Stimulated activated naive B cell treated with anti-CD40 and anti-IgM and Interleukin-4, amounts not matched to agents 10 μg/mL and 1 μg/mL and 100 μg/mL, for 72 hours (primary cell): ENCODE measurements around the gene ZNF296.

Experiments
- ATAC-seq, 2 donors: fragments of 150-1000 bp; cut with Tn5 transposase; replicated peaks; 2 replicates each; pipeline ENCODE4 v1.10.0; 2021; ENCODE audit warnings: moderate library complexity in 1 of 2
- DNase-seq: peaks from one replicate; pipeline ENCODE4 v3.0.0; 2021
- H3K27ac Mint-ChIP-seq: one replicate; pipeline ENCODE4 v1.8.0; 2022; ENCODE audit warnings: mild to moderate bottlenecking, mixed read lengths
- H3K27me3 Mint-ChIP-seq, 2 donors: one replicate each; pipeline ENCODE4 v1.8.0; 2022; ENCODE audit warnings: mixed read lengths in 2 of 2
- H3K36me3 Mint-ChIP-seq, 2 donors: one replicate each; pipeline ENCODE4 v1.8.0; 2022; ENCODE audit warnings: mixed read lengths in 2 of 2, mild to moderate bottlenecking in 1 of 2
- H3K4me1 Mint-ChIP-seq, 2 donors: one replicate each; pipeline ENCODE4 v1.8.0; 2022; ENCODE audit warnings: mixed read lengths in 2 of 2, mild to moderate bottlenecking in 1 of 2
- H3K4me3 Mint-ChIP-seq, 2 donors: one replicate each; pipeline ENCODE4 v1.8.0; 2022; ENCODE audit warnings: mild to moderate bottlenecking in 2 of 2, mixed read lengths in 2 of 2, moderate library complexity in 1 of 2
- H3K9me3 Mint-ChIP-seq, 2 donors: one replicate each; pipeline ENCODE4 v1.8.0; 2022; ENCODE audit warnings: mixed read lengths in 2 of 2, mild to moderate bottlenecking in 1 of 2

Gene ZNF296

DNA sequence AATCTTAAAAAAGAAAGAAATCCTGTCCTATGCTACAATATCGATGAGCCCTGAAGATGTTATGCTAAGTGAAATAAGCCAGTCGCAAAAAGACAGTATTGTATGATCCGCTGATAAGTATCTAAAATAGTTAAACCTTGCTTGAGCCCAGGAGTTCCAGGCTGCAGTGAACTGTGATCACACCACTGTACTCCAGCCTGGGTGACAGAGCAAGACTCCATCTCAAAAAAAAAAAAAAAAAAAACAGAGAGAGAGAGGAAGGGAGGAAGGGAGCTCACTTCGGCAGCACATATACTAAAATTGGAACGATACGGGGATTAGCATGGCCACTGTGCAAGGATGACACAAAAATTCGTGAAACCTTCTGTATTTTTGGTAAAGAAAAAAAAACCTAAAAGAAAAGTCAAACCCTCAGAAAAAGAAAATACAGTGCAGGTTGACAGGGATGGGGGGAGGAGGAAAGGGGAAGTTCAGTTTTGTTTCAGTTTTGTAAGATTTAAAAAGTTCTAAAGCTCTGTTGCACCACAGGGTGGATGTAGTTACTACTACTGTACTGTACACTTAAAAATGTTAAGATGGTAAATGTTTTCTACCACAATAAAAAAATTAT lies 29.0 kb downstream of the ZNF296 start:
- Mint-ChIP-seq H3K27me3 (no peaks in the 10 kb centered on the region), H3K4me1 (peaks cover 52 to 75% of the 10 kb centered on the region in 2 donors), H3K27ac (peak overlapping the region; percentile 93), H3K36me3 (peaks cover 39 to 51% of the 10 kb centered on the region in 2 donors), H3K4me3 (peak overlapping the region; percentile 81 to 83), H3K9me3 (no peaks in the 10 kb centered on the region)
- DNase-seq (no peak), ATAC-seq (peak; percentile 88 to 90)

- peaks cover 51 to 75% of the 10 kb centered on the region in 2 donors for H3K4me1 Mint-ChIP-seq
- H3K36me3 Mint-ChIP-seq = peaks cover 42 to 55% of the 10 kb centered on the region in 2 donors
- no peaks in the 10 kb centered on the region for H3K9me3 Mint-ChIP-seq
- H3K27ac Mint-ChIP-seq = peak overlapping the region; percentile 92
- H3K27me3 Mint-ChIP-seq = no peaks in the 10 kb centered on the region
- DNase-seq = no peak
- ATAC-seq = no peak
- H3K4me3 Mint-ChIP-seq = peak overlapping the region; percentile 81 to 83
Observed at GRCh38 chr19:45046355-45046754, 29.9 kb downstream of the ZNF296 start.

DNA sequence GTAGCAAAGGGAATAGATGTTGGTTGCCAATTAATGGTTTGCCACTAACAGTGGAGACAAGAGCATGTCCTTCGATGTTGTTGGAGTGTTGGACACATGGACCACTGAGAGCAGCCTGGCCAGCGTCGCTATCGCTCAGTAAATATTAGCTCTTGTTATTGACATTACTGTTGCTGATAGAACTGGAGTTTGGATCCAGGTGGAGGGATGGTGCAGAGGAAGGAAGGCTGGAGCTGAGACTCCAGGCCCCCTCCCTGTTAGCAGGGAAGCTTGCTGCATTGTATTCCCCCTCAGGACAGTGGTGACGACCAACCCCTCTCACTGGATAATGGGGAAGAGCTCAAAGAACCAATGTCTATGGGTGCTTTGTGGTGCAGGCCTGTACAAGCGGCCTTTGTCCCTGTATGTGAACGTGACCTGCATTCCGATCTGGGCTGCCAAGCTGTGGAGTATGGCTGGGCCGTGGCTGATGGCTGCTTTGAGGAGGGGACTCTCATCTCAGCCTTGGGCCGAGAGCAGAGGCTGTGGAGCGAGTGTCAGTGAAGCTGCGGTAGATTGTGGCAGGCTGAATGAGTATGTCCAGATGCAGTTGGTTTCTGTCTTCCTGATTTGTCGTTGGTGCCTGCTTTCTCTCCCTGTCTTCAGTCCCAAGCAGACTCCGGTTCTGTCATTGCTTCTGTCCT lies 30.5 kb downstream of the ZNF296 start:
- peak overlapping the region in 1 of 2 donors; percentile 39 for H3K4me3 Mint-ChIP-seq
- ATAC-seq = no peak
- H3K36me3 Mint-ChIP-seq = peaks cover 42 to 54% of the 10 kb centered on the region in 2 donors
- no peaks in the 10 kb centered on the region for H3K27me3 Mint-ChIP-seq
- no peak for DNase-seq
- H3K4me1 Mint-ChIP-seq = peaks cover 52 to 75% of the 10 kb centered on the region in 2 donors
- H3K9me3 Mint-ChIP-seq = no peaks in the 10 kb centered on the region
- H3K27ac Mint-ChIP-seq = peak overlapping the region; percentile 92

DNA sequence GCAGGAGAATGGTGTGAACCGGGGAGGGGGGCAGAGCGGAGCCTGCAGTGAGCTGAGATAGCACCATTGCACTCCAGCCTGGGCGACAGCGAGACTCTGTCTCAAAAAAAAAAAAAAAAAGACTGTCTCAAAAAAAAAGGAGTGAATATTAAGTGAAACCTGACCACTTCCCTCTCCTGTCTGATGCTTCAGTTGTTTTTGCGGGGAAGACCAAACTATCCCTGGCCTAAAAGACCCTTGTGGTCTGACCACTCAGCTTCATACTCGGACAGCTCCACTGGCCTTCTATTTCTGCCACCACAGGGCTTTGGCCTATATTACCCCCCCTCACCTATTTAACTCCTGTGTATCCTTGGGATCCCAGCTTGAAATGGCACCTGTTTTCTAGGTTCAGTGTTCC lies 35.2 kb downstream of the ZNF296 start:
- no peaks in the 10 kb centered on the region for H3K9me3 Mint-ChIP-seq
- ATAC-seq = no peak
- H3K4me3 Mint-ChIP-seq = peak overlapping the region; percentile 91 to 92
- H3K27ac Mint-ChIP-seq = peak overlapping the region; percentile 93
- H3K4me1 Mint-ChIP-seq = peaks cover 35 to 57% of the 10 kb centered on the region in 2 donors
- DNase-seq = no peak
- peaks cover 45 to 61% of the 10 kb centered on the region in 2 donors for H3K36me3 Mint-ChIP-seq
- no peaks in the 10 kb centered on the region for H3K27me3 Mint-ChIP-seq

- H3K9me3 Mint-ChIP-seq = peaks cover 0 to 2% of the 10 kb centered on the region in 2 donors
- H3K27ac Mint-ChIP-seq = peak overlapping the region; percentile 93
- ATAC-seq (no peak), DNase-seq (no peak)
- H3K4me1 Mint-ChIP-seq = peaks cover 28 to 48% of the 10 kb centered on the region in 2 donors
- H3K4me3 Mint-ChIP-seq = peak overlapping the region; percentile 91 to 92
- H3K36me3 Mint-ChIP-seq = peaks cover 42 to 58% of the 10 kb centered on the region in 2 donors
- no peaks in the 10 kb centered on the region for H3K27me3 Mint-ChIP-seq
Observed at GRCh38 chr19:45040059-45040771, 36.1 kb downstream of the ZNF296 start.

DNA sequence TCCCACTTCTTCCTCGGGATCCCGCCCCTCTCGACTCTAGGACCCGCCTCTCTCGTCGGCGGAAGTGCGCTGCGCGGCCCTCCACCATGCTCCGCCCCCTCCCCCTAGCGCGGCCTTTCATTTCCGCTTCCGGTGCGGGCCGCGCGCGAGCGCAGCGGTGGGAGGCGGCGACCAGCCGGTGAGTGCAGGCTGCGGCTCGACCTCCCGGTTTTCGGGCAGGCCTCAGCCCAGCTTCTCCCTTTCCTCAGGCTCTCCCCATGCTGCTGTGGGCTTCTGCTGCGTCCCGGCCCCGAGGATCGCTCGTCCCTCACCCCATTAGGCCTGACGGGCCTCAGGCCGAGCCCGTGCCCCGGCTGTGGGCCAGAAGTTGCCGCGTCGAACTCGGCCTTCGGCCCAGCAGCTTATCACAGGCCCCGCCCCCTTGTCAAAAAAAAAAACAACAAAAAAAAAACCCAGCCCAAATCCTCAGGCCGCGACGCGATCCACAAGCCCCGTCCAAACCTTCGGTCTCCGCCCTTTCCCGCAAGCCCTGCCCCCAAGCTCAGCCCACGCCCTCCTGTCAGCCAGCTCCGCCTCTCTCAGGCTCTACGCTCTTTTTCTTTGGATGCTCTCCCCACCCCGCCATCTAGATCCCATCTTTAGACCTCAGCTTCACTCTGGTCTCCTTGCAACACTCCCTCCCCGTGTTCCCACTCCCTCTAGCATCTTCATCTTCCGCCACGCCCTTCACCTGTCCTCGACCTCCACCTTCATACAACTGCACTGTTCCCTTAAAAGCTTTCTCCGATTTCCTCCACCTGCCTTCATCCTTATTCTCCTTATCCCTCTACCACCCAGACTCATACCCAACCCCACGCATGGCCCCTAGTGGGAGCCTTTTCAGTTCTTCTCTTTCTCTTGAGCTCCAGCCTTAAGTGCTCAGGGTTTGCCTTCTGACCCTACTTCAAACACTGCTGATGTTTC lies 37.1 kb downstream of the ZNF296 start, which contains the start of gene CLASRP:
Gene CLASRP, plus strand, starts transcription at position 115 of the 963 bp plus-strand sequence. CDS start 1,168 bp downstream, outside the sequence.
- Mint-ChIP-seq H3K27ac (peak within 1 kb of the TSS; percentile 96), H3K4me1 (peaks cover 25 to 43% of the 10 kb centered on the region in 2 donors), H3K9me3 (peaks cover 0 to 2% of the 10 kb centered on the region in 2 donors), H3K36me3 (peaks cover 48 to 63% of the 10 kb centered on the region in 2 donors), H3K27me3 (no peaks in the 10 kb centered on the region), H3K4me3 (peak within 1 kb of the TSS; percentile 91 to 92)
- ATAC-seq = peak; percentile 95 to 97
- peak; percentile 83 for DNase-seq

DNA sequence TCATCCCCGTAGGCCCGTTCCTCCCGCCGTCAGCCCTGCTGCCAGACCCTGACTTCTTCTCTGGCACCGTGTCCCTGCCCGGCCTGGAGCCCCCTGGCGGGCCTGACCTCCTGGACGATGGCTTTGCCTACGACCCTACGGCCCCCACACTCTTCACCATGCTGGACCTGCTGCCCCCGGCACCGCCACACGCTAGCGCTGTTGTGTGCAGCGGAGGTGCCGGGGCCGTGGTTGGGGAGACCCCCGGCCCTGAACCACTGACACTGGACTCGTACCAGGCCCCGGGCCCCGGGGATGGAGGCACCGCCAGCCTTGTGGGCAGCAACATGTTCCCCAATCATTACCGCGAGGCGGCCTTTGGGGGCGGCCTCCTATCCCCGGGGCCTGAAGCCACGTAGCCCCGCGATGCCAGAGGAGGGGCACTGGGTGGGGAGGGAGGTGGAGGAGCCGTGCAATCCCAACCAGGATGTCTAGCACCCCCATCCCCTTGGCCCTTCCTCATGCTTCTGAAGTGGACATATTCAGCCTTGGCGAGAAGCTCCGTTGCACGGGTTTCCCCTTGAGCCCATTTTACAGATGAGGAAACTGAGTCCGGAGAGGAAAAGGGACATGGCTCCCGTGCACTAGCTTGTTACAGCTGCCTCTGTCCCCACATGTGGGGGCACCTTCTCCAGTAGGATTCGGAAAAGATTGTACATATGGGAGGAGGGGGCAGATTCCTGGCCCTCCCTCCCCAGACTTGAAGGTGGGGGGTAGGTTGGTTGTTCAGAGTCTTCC lies 38.7 kb downstream of the ZNF296 start:
- DNase-seq = no peak
- Mint-ChIP-seq H3K27me3 (no peaks in the 10 kb centered on the region), H3K36me3 (peaks cover 53 to 67% of the 10 kb centered on the region in 2 donors), H3K4me1 (peaks cover 28 to 41% of the 10 kb centered on the region in 2 donors), H3K27ac (peak overlapping the region; percentile 56), H3K9me3 (peaks cover 0 to 2% of the 10 kb centered on the region in 2 donors), H3K4me3 (peak overlapping the region; percentile 22 to 32)
- no peak for ATAC-seq

DNA sequence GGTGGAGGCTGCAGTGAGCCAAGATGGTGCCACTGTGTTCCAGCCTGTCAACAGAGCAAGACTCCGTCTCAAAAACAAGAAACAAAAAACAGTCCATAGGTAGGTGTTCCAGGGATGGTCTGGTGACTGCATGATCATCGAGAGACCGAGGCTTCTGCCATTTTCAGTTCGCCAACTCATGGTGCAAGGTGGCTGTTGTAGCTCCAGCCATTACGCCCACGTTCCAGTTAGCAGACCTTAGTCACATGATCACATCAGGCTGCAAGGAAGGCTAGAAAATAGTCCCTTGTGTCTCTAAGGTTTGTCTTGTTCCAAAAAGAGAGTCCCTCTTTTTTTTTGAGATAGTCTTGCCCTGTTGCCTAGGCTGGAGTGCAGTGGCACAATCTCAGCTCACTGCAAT lies 40.5 kb downstream of the ZNF296 start:
- H3K27ac Mint-ChIP-seq = no peak overlapping the region
- no peak for DNase-seq
- peaks cover 17 to 23% of the 10 kb centered on the region in 2 donors for H3K4me1 Mint-ChIP-seq
- H3K4me3 Mint-ChIP-seq = no peak overlapping the region
- peaks cover 0 to 2% of the 10 kb centered on the region in 2 donors for H3K9me3 Mint-ChIP-seq
- no peak for ATAC-seq
- no peaks in the 10 kb centered on the region for H3K27me3 Mint-ChIP-seq
- peaks cover 56 to 68% of the 10 kb centered on the region in 2 donors for H3K36me3 Mint-ChIP-seq

- Mint-ChIP-seq H3K36me3 (peaks cover 56 to 63% of the 10 kb centered on the region in 2 donors), H3K27ac (no peak overlapping the region), H3K9me3 (peaks cover 0 to 2% of the 10 kb centered on the region in 2 donors), H3K4me3 (no peak overlapping the region), H3K27me3 (no peaks in the 10 kb centered on the region), H3K4me1 (peaks cover 0 to 2% of the 10 kb centered on the region in 2 donors)
- DNase-seq = no peak
- ATAC-seq = no peak
Observed at GRCh38 chr19:45032421-45032820, 43.9 kb downstream of the ZNF296 start.

- no peaks in the 10 kb centered on the region for H3K27me3 Mint-ChIP-seq
- H3K4me1 Mint-ChIP-seq = peaks cover 0 to 2% of the 10 kb centered on the region in 2 donors
- H3K27ac Mint-ChIP-seq = no peak overlapping the region
- H3K4me3 Mint-ChIP-seq = no peak overlapping the region
- ATAC-seq (no peak), DNase-seq (no peak)
- H3K36me3 Mint-ChIP-seq = peaks cover 62 to 69% of the 10 kb centered on the region in 2 donors
- peaks cover 0 to 2% of the 10 kb centered on the region in 2 donors for H3K9me3 Mint-ChIP-seq
Observed at GRCh38 chr19:45030825-45031224, 45.5 kb downstream of the ZNF296 start.

GRCh38 chr19:45027371-45027770 lies 48.9 kb downstream of the ZNF296 start:
- H3K4me3 Mint-ChIP-seq = no peak overlapping the region
- H3K27me3 Mint-ChIP-seq = no peaks in the 10 kb centered on the region
- H3K27ac Mint-ChIP-seq = peak overlapping the region; percentile 71
- peaks cover 0 to 1% of the 10 kb centered on the region in 2 donors for H3K4me1 Mint-ChIP-seq
- H3K9me3 Mint-ChIP-seq = no peaks in the 10 kb centered on the region
- DNase-seq (no peak), ATAC-seq (no peak)
- peaks cover 53 to 55% of the 10 kb centered on the region in 2 donors for H3K36me3 Mint-ChIP-seq

- H3K4me1 Mint-ChIP-seq = peaks cover 0 to 1% of the 10 kb centered on the region in 2 donors
- no peak overlapping the region for H3K27ac Mint-ChIP-seq
- no peaks in the 10 kb centered on the region for H3K9me3 Mint-ChIP-seq
- DNase-seq (no peak), ATAC-seq (no peak)
- peaks cover 49 to 50% of the 10 kb centered on the region in 2 donors for H3K36me3 Mint-ChIP-seq
- no peak overlapping the region for H3K4me3 Mint-ChIP-seq
- no peaks in the 10 kb centered on the region for H3K27me3 Mint-ChIP-seq
Observed at GRCh38 chr19:45025264-45025663, 51.0 kb downstream of the ZNF296 start.

DNA sequence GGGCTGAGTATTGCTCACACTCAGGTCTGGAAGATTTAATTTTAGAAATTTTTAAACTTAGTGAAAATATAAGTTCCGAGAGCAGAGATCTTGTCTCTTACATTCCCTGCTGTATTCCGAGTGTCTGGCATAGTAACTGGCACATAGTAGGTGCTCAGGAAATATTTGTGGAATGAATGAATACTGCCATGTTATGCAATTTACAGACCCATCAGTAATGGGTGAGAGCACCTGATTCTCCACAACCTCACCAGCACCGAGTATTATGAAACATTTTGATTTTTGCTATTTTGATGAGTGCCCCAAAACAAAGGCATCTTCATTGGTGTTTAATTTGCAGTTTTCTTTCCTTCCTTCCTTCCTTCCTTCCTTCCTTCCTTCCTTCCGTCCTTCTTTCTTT lies 53.2 kb downstream of the ZNF296 start:
- no peak for ATAC-seq
- no peak overlapping the region for H3K27ac Mint-ChIP-seq
- peaks cover 48% of the 10 kb centered on the region in 2 donors for H3K36me3 Mint-ChIP-seq
- H3K27me3 Mint-ChIP-seq = no peaks in the 10 kb centered on the region
- H3K9me3 Mint-ChIP-seq = no peaks in the 10 kb centered on the region
- peaks cover 6 to 7% of the 10 kb centered on the region in 2 donors for H3K4me1 Mint-ChIP-seq
- H3K4me3 Mint-ChIP-seq = no peak overlapping the region
- no peak for DNase-seq
